K562 (cell line): ENCODE measurements around the gene TSPAN13. TPM values are rescaled to one million over a fixed set of nuclear protein-coding genes. Genes with fewer than 3 reads are reported as not detected.
A peak's percentile ranks its signal among the peaks of the same experiment; 100 is the strongest.

Source experiments
- ADNP ChIP-seq: fragments of 200-800 bp; sonication (Bioruptor generic); IDR thresholded peaks from 2 replicates; pipeline ENCODE4 v1.6.1; 2016; ENCODE audit warnings: missing genetic modification characterization, missing compliant biosample characterization
- ATF4 ChIP-seq: fragments of 450-650 bp; formaldehyde crosslinking; IDR thresholded peaks from 2 replicates; pipeline ENCODE4 v1.4.0; 2022; ENCODE audit warnings: mild to moderate bottlenecking, moderate library complexity
- CXXC5 ChIP-seq: fragments of 250-450 bp; sonication (Bioruptor Pico); IDR thresholded peaks from 2 replicates; pipeline ENCODE4 v1.8.0; 2022; ENCODE audit warnings: inconsistent platforms, mild to moderate bottlenecking, moderate library complexity
- FOSL1 ChIP-seq: fragments of 200-800 bp; sonication (Bioruptor generic); conservative IDR thresholded peaks from 2 replicates; pipeline ENCODE4 v1.6.1; 2016; ENCODE audit warnings: missing genetic modification characterization, missing compliant biosample characterization
- FOXJ2 ChIP-seq: fragments of 200-800 bp; sonication (Bioruptor generic); IDR thresholded peaks from 2 replicates; pipeline ENCODE4 v1.6.1; 2016; ENCODE audit warnings: missing genetic modification characterization, missing compliant biosample characterization
- FOXM1 ChIP-seq, 2 experiments: fragments of 450-650 bp in 1 of 2; sonication (generic) in 1 of 2; formaldehyde crosslinking in 1 of 2; IDR thresholded peaks; 2 replicates each; pipeline versions ENCODE4 v1.6.1 to v1.9.0; 2017 to 2022; ENCODE audit warnings: low read depth in 2 of 2, mild to moderate bottlenecking in 2 of 2, missing genetic modification reagents in 1 of 2, moderate library complexity in 1 of 2
- GTF2E2 ChIP-seq: fragments of 200-800 bp; sonication (Bioruptor generic); IDR thresholded peaks from 2 replicates; pipeline ENCODE4 v1.6.1; 2016; ENCODE audit warnings: missing genetic modification characterization, missing compliant biosample characterization
- MCM7 ChIP-seq, 2 experiments: fragments of 450-650 bp; IDR thresholded peaks; 2 replicates each; pipeline ENCODE4 v1.6.1; 2016 to 2018
- NBN ChIP-seq: fragments of 450-650 bp; IDR thresholded peaks from 2 replicates; pipeline ENCODE4 v1.6.1; 2016; ENCODE audit warnings: low read depth, mild to moderate bottlenecking
- POLR2H ChIP-seq: IDR thresholded peaks from 2 replicates; pipeline ENCODE4 v1.6.1; 2016; ENCODE audit warnings: missing genetic modification characterization, low read depth, mild to moderate bottlenecking, control low read depth, missing compliant biosample characterization, moderate library complexity
- PTTG1 ChIP-seq: fragments of 450-650 bp; IDR thresholded peaks from 2 replicates; pipeline ENCODE4 v1.6.1; 2016; ENCODE audit warnings: low read depth, mild to moderate bottlenecking, missing genetic modification characterization, missing compliant biosample characterization
- SMAD4 ChIP-seq: fragments of 250-450 bp; sonication (Bioruptor Pico); conservative IDR thresholded peaks from 2 replicates; pipeline ENCODE4 v1.8.0; 2021; ENCODE audit warnings: inconsistent platforms, mild to moderate bottlenecking, moderate library complexity
- SMARCE1 ChIP-seq: fragments of 450-650 bp; IDR thresholded peaks from 2 replicates; pipeline ENCODE4 v1.7.1; 2016; ENCODE audit warnings: mild to moderate bottlenecking
- TOE1 ChIP-seq, 2 experiments: fragments of 450-650 bp in 1 of 2; sonication (generic) in 1 of 2; formaldehyde crosslinking in 1 of 2; IDR thresholded peaks; 2 replicates each; pipeline versions ENCODE4 v1.7.1 to v1.8.0; 2016 to 2022; ENCODE audit warnings: borderline replicate concordance in 2 of 2, mild to moderate bottlenecking in 2 of 2, antibody characterized with exemption in 1 of 2, inconsistent platforms in 1 of 2, low read depth in 1 of 2, missing genetic modification reagents in 1 of 2, moderate library complexity in 1 of 2
- ZNF232 ChIP-seq: sonication (generic); formaldehyde crosslinking; IDR thresholded peaks from 2 replicates; pipeline ENCODE4 v1.8.0; 2022; ENCODE audit warnings: mild to moderate bottlenecking, missing genetic modification reagents
- ZNF277 ChIP-seq: fragments of 250-450 bp; sonication (Bioruptor Pico); IDR thresholded peaks from 2 replicates; pipeline ENCODE4 v1.8.0; 2022; ENCODE audit warnings: inconsistent platforms, mild to moderate bottlenecking, moderate library complexity, borderline replicate concordance
- polyA plus RNA-seq, 8 experiments: library from polyadenylated mRNA; depleted of rRNA in 4 of 8; stranded (reverse) in 5 of 8; unstranded in 3 of 8; fragments of >200 nt; fragmentation: Nextera tagmentation in 2 of 8; fragmentation: Illumina TruSeq in 1 of 8; extraction: Ambion mirVana in 2 of 8; extraction: Trizol in 1 of 8; gene quantifications; 2 replicates each; pipeline versions ENCODE4 v1.2.1 to v1.2.3, GENCODE V29; 2011 to 2014; ENCODE audit warnings: inconsistent platforms in 1 of 8, missing spikeins in 1 of 8
- total RNA-seq, 7 experiments: library from RNA; depleted of rRNA in 6 of 7; stranded (reverse); fragments of >200 nt in 6 of 7; fragmentation: Illumina TruSeq in 2 of 7; extraction: Trizol in 2 of 7; gene quantifications; 2 replicates each; pipeline versions ENCODE4 v1.2.1 to v1.2.3, GENCODE V29; 2011 to 2021; ENCODE audit warnings: low replicate concordance in 1 of 7
- TF ChIP-seq, protein P1 (sequence below): fragments of 450-650 bp; IDR thresholded peaks from 2 replicates; pipeline ENCODE4 v1.6.1; 2017; ENCODE audit warnings: antibody characterized with exemption, mild to moderate bottlenecking
- TF ChIP-seq, protein P2 (sequence below): fragments of 250-450 bp; sonication (Bioruptor Pico); IDR thresholded peaks from 2 replicates; pipeline ENCODE4 v1.8.0; 2022; ENCODE audit warnings: moderate library complexity, mild to moderate bottlenecking, inconsistent platforms
- TF ChIP-seq, protein P3 (sequence below): sonication (generic); formaldehyde crosslinking; IDR thresholded peaks from 2 replicates; pipeline ENCODE4 v1.8.0; 2022; ENCODE audit warnings: mild to moderate bottlenecking, missing genetic modification reagents, borderline replicate concordance

The TSPAN13 gene
- total and polyA plus RNA-seq, 9 of the 15 experiments (the other 6 are each of a cell fraction or from before 2014, with no cell fraction given): 7.8 to 46.3 (median 20.0) TPM

- TF ChIP-seq, protein P1, sequence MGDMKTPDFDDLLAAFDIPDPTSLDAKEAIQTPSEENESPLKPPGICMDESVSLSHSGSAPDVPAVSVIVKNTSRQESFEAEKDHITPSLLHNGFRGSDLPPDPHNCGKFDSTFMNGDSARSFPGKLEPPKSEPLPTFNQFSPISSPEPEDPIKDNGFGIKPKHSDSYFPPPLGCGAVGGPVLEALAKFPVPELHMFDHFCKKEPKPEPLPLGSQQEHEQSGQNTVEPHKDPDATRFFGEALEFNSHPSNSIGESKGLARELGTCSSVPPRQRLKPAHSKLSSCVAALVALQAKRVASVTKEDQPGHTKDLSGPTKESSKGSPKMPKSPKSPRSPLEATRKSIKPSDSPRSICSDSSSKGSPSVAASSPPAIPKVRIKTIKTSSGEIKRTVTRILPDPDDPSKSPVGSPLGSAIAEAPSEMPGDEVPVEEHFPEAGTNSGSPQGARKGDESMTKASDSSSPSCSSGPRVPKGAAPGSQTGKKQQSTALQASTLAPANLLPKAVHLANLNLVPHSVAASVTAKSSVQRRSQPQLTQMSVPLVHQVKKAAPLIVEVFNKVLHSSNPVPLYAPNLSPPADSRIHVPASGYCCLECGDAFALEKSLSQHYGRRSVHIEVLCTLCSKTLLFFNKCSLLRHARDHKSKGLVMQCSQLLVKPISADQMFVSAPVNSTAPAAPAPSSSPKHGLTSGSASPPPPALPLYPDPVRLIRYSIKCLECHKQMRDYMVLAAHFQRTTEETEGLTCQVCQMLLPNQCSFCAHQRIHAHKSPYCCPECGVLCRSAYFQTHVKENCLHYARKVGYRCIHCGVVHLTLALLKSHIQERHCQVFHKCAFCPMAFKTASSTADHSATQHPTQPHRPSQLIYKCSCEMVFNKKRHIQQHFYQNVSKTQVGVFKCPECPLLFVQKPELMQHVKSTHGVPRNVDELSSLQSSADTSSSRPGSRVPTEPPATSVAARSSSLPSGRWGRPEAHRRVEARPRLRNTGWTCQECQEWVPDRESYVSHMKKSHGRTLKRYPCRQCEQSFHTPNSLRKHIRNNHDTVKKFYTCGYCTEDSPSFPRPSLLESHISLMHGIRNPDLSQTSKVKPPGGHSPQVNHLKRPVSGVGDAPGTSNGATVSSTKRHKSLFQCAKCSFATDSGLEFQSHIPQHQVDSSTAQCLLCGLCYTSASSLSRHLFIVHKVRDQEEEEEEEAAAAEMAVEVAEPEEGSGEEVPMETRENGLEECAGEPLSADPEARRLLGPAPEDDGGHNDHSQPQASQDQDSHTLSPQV: 0 out of 2 replicates have a peak, but pooled peaks have one; percentile 5
- no peak for TF ChIP-seq GTF2E2 (tag)
- TF ChIP-seq FOSL1 (tag): peak; percentile 78
- TF ChIP-seq FOXJ2 (tag): 0 out of 2 replicates have a peak, but pooled peaks have one; percentile 27
- TF ChIP-seq ADNP: peak; percentile 73
- TF ChIP-seq ZNF232: no peak
- no peak for TF ChIP-seq TOE1 (IDR thresholded peaks at IDR 0.05; ENCODE audit: borderline replicate concordance)
- TF ChIP-seq TOE1 (CRISPR knock-in tag; IDR thresholded peaks at IDR 0.05; ENCODE audit: borderline replicate concordance, low read depth): no peak
- 0 out of 2 replicates have a peak, but pooled peaks have one; percentile 30 for TF ChIP-seq SMAD4 (CRISPR knock-in tag)
- no peak for TF ChIP-seq PTTG1 (tag)
- peak; percentile 47; the same call in 1 of the 2 replicates for TF ChIP-seq SMARCE1
- TF ChIP-seq, protein P2, sequence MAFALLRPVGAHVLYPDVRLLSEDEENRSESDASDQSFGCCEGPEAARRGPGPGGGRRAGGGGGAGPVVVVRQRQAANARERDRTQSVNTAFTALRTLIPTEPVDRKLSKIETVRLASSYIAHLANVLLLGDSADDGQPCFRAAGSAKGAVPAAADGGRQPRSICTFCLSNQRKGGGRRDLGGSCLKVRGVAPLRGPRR: no peak
- TF ChIP-seq MCM7 (IDR thresholded peaks at IDR 0.05): no peak
- TF ChIP-seq FOXM1 (IDR thresholded peaks at IDR 0.05; ENCODE audit: low read depth): no peak
- no peak for TF ChIP-seq FOXM1 (CRISPR knock-in tag; IDR thresholded peaks at IDR 0.05; ENCODE audit: low read depth)
- no peak for TF ChIP-seq NBN
- no peak for TF ChIP-seq ATF4
- peak; percentile 46; the same call in 1 of the 2 replicates for TF ChIP-seq POLR2H (tag)
- no peak for TF ChIP-seq ZNF277 (CRISPR knock-in tag)
- TF ChIP-seq, protein P3, sequence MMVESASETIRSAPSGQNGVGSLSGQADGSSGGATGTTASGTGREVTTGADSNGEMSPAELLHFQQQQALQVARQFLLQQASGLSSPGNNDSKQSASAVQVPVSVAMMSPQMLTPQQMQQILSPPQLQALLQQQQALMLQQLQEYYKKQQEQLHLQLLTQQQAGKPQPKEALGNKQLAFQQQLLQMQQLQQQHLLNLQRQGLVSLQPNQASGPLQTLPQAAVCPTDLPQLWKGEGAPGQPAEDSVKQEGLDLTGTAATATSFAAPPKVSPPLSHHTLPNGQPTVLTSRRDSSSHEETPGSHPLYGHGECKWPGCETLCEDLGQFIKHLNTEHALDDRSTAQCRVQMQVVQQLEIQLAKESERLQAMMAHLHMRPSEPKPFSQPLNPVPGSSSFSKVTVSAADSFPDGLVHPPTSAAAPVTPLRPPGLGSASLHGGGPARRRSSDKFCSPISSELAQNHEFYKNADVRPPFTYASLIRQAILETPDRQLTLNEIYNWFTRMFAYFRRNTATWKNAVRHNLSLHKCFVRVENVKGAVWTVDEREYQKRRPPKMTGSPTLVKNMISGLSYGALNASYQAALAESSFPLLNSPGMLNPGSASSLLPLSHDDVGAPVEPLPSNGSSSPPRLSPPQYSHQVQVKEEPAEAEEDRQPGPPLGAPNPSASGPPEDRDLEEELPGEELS (CRISPR knock-in tag): no peak
- 0 out of 2 replicates have a peak, but pooled peaks have one; percentile 4 for TF ChIP-seq CXXC5 (CRISPR knock-in tag)
These were observed 13.0 kb upstream of the TSPAN13 start (continued) for GRCh38 chr7:16740623-16740953.
